GM12892 (cell line): Measurements from ENCODE around the gene RNFT2.

Experiments
- DNase-seq: peaks from one replicate; pipeline ENCODE4 v3.0.0; 2011; ENCODE audit not compliant: insufficient read length
- FAIRE-seq: peaks from 2 replicates; lab custom pipeline; 2011; peaks lifted over from hg19 to GRCh38; lab: Jason Lieb, UNC
- POLR2A ChIP-seq: IDR thresholded peaks from 2 replicates; pipeline ENCODE4 v1.6.1; 2011; ENCODE audit warnings: low read depth, low read length, control low read depth
- POLR2AphosphoS5 ChIP-seq: IDR thresholded peaks from 2 replicates; pipeline ENCODE4 v1.6.1; 2011; ENCODE audit warnings: low read depth, low read length, control low read depth
- TAF1 ChIP-seq: IDR thresholded peaks from 2 replicates; pipeline ENCODE4 v1.6.1; 2011; ENCODE audit warnings: low read depth, mild to moderate bottlenecking, control low read depth, low read length, borderline replicate concordance

The RNFT2 gene

DNA sequence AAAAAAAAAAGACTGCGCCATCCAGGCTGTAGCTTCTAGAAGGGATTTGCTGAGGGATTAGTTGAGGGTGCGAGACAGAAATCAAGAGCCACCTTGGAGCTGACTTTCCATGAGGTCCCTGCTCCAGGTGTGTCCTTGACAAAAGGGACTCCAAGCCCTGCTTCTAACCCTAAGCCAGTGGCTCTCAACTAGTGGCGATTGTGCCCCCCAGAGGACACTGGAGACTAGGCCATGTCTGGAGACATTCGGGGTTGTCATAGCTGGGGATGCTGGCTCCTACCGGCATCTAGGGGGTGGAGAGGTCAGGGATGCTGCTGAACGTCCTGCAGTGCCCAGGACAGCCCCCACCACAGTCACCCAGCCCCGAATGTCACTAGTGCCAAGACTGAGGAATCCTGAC lies 40.8 kb upstream of the RNFT2 start:
- TF ChIP-seq TAF1 (no peak), POLR2AphosphoS5 (no peak), POLR2A (no peak)
- DNase-seq (peak; percentile 27), FAIRE-seq (peak; percentile 48)

DNA sequence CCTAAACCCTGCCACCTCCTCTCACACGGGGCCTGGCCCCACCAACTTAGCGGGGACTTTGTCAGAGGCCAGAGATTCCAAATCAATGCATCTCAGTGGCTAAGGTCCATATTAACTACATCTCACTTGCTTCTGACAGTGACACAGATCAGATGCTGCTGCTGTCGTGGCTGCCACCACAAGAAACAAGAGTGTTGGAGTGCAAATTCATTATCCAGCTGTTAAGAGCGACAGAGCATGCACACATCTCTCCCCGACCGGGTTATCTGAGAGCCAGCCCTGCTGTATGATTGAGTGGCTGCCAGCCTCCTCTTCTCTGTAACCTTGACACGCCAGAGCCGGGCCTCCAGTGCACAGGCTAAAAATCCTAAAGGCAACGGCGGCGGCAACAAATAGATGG lies 40.4 kb upstream of the RNFT2 start:
- DNase-seq (no peak), FAIRE-seq (no peak)
- TF ChIP-seq TAF1 = no peak
- no peak for TF ChIP-seq POLR2AphosphoS5
- TF ChIP-seq POLR2A = no peak

DNA sequence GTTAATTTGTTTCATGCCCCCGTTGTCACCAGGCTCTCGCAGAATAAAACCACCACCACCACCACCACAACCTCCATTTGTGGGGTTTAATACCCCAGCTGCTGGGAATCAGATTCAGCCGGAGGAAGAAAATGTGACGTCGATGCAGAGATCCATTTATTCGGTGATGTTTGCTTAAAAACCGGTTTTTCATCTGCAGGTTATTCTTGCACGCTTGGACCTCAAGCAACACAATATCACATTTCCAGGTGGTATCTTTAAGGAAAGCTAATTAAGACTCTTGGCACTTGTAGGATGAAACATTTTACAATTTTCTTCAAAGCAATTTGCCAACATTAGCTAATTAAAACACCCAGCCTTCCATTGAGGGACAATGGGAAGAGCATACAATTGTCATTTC lies 40.0 kb upstream of the RNFT2 start:
- DNase-seq = no peak
- TF ChIP-seq POLR2A (no peak), POLR2AphosphoS5 (no peak), TAF1 (no peak)
- FAIRE-seq = no peak

DNA sequence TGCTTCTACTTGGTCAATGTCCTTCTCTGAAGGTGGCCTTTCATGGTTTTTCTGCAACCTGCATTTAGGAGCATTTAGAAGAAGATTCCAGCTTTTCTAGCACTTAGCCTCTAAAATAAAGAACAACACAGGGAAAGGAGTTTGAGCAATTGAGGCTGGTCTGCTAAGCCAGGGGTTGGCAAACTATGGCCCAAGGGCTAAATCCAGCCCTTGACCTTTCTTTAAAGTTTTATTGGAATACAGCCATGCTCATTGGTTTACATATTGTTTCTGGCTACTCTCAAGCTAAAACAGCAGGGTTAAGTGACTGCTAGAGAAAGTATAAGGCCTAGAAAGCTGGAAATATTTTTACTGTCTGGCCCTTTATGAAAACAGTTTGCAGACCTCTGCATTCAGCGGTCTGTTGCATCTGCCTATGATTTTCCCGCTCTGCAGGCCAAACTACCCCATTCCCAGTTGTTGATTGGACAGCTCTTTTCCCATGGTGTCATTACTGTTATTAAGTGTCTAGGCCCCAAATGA lies 39.5 kb upstream of the RNFT2 start:
- no peak for DNase-seq
- TF ChIP-seq POLR2A (no peak), POLR2AphosphoS5 (no peak), TAF1 (no peak)
- FAIRE-seq = no peak

DNA sequence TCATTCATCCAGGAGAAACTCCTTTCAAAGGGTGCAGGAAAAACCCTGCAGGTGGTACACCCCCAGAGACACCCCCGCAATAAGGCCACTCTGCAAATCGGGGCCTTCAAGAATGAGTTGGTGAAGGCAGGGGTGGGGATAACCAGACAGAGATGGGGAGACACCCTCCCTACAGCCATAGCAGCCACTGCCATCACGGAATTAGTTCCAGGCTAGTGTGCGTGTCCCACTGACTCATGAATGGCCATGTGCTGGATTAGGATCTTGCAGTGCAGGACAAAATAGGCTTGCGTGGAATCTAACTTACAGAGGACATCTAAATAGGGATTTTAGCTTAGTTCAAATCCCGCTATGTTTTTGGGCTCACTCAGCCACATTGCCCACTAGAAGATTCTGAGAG lies 38.0 kb upstream of the RNFT2 start:
- TF ChIP-seq POLR2A (no peak), TAF1 (no peak), POLR2AphosphoS5 (no peak)

DNA sequence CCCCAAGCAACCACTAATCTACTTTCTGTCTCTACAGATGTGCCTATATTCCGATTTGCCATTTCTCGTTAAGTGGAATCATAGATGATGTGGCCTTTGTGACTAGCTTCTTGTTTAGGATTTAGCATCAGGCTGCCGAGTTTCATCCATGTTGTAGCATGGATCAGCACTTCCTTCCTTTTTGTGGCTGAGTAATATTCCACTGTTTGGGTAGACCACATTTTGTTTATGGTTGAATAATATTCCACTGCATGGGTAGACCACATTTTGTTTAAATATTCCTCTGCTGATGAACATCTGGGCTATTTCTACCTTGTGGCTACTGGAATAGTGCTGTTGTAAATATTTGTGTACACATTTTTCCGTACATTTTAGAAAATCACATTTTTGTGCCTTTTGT lies 36.7 kb upstream of the RNFT2 start:
- TF ChIP-seq POLR2AphosphoS5 (no peak), POLR2A (no peak), TAF1 (no peak)
- no peak for FAIRE-seq
- DNase-seq = no peak

More for the DNA sequence above, 38.0 kb upstream of the RNFT2 start:
- DNase-seq = no peak
- no peak for FAIRE-seq

DNA sequence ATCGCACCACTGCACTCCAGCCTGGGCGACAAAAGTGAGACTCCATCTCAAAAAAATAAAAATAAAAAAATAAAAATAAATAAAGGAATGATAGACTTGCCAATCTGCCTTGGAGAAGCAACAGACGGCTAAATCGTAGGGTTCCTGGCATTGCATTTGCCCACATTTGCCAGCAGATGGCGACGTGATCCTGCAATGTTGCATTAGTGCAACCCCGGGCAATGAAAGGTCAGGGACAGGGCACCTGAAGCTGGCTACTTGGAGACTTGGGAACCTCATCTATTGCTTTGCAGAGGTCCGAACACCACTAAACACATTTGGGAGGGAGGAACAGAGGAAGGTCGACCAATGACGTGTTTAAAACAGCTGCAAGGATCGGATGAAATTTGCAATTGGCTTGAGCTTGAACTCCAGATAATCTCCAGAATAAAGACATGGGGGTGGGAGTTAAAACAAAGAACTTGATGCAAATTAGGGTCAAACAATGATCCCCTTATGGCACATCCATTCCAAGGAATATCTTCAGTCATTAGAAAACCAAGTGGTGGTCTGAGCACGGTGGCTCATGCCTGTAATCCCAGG lies 34.8 kb upstream of the RNFT2 start:
- DNase-seq (peak; percentile 40), FAIRE-seq (peak; percentile 88)
- TF ChIP-seq TAF1 (no peak), POLR2AphosphoS5 (no peak), POLR2A (no peak)

DNA sequence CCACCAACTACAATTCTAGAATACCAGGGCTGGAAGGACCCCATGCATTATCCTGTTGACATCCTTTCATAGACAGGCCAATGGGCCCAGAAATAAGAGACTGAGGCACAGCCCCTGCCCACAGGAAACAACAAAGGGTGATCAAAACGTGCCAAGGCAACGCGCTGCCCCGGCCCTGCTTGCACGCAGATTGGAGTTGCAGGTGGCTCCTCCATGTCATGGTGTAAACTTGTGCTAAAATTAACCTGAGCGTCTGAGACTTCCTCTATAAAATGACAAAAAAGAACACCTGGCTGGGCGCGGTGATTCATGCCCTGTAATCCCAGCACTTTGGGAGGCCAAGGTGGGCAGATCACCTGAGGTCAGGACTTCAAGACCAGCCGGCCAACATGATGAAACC lies 30.4 kb upstream of the RNFT2 start:
- DNase-seq (no peak), FAIRE-seq (no peak)
- TF ChIP-seq POLR2A = no peak
- TF ChIP-seq TAF1 = no peak
- TF ChIP-seq POLR2AphosphoS5 = no peak

DNA sequence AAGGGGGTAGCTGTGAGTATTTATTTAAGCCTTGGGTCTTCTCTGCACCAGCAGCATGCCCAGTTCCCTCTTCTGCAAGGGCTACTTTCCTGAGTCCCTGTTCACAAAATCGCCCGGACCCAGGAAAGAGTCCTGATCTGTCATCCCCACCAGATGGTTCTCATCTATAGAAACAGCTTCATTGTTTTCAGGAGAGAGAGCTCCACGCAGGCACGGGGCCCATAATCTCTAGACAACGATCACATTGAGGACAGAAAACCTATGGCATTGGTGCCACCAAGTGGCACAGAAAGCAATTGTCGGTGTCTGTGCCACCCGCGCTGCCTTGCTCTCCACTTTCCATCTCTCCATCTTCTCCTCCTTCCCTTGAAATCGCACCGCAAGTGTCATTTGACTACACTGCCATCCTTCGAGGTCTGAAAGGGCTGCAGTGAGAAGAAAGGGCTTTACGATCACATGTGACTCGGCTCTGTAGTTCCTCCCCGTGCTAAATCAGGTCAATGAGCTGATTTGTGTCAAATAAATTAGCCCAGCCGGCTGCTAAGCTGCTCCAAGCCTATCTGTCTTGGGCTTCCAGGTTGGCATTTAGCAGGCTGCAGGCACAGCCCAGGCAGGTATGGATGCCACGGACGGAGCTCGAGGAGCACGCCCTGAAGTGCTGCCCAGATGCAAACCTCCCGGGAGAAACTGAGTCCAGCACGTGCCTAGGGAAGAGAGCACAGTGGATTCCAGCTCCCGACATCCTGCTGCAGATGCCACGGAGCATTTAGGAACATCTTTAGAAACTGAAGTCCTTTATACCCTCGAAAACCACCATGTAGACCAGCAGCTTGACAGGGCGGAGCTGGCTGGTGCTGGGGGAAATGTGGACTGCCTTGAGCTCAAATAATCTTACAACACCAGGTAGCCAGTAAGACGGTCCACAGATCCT lies 29.0 kb upstream of the RNFT2 start:
- TF ChIP-seq POLR2AphosphoS5 (no peak), POLR2A (no peak), TAF1 (no peak)
- peak; percentile 85 for FAIRE-seq
- DNase-seq = no peak

DNA sequence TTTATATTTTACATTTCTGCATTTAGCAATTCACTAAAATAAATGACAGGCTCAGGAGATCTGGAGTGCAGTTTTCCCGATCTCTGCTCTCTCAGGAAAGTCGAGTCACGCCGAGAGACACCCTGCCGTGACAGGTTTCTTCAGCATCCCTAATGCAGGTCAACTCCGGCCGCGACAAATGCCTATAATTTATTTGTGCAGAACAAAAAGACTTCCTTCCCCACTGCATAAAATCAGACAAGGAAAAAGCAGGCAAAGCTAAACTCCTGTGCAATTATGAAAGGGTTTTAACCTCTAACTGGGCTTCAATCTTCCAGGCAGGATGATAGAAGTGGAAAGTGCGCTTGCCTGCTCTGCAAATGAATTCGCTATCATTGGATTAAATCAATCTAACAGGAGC lies 28.3 kb upstream of the RNFT2 start:
- DNase-seq (no peak), FAIRE-seq (no peak)
- TF ChIP-seq TAF1 (no peak), POLR2A (no peak), POLR2AphosphoS5 (no peak)

DNA sequence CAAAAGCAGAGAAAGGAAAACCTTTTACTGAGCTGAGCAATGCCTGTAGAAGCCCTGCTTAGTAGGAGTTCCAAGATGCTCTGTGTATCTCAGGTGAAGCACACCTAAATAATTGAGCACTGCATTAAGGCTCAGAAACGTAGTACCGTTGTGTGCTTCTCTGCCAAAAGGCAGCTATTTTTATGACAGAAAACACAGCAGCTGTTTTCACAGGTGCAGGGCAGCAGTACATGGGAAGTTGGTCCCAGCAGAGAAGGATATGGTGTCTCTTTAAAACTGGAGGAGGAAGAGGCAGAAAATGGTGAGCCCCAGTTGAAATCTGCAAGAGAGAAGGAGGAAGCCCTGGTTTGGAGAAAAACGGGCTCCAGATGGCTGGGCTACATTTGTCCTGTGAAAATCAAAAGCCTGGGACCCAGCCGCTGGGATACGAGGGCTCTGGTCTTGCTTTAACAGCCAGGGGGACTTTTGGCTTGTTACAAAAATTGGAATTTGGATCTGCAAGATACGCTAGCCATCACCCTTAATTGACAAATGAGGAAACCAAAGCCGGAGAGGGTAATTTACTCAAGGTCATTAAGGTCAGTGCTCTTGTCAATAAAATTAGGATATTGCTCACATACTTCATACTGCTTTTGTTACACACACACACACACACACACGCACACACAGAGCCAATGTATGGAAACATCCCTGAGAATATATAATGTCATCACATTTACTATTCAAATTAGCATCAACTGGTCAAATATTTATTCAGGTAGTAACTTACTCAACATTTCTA lies 27.6 kb upstream of the RNFT2 start:
- FAIRE-seq (no peak), DNase-seq (no peak)
- no peak for TF ChIP-seq POLR2AphosphoS5
- TF ChIP-seq POLR2A = no peak
- TF ChIP-seq TAF1 = no peak
